GM12864 (cell line): ENCODE results near the gene EPB41.
"Not testable (repeated sequence)": the region's sequence is repeated elsewhere in the genome, so short reads cannot be mapped to it uniquely, and the experiment has no call there.

ENCODE experiments used
- DNase-seq: peaks from one replicate; pipeline ENCODE4 v3.0.0-alpha.2; 2011; ENCODE audit warnings: low read depth
- H3K4me3 ChIP-seq: 2 replicates; pipeline ENCODE4 v1.5.1; 2011; ENCODE audit warnings: mild to moderate bottlenecking, low read depth, low read length, control low read depth
- CTCF ChIP-seq: IDR thresholded peaks from 2 replicates; pipeline ENCODE4 v1.5.1; 2011; ENCODE audit warnings: low read depth, mild to moderate bottlenecking, moderate library complexity, low read length, control low read depth, inconsistent platforms; ENCODE audit errors: missing control alignments

The EPB41 gene

DNA sequence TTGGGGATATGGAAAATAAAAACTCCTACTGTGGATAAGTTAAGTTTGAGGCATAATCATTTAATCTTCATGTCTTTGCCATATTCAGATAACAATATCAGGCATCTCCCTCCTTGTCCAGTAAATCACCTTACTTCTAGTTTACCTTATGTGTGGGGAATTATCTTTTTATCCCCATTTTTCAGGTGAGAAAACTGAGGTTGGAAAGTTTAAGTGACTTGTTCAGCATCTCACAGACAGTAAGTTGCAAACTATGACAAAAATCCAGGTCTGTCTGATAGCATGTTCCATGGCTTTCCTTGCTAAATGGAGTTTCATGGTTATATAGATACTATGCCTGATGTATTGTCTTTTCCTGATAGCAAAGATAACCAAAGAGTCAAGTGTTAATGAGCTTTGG, 129.6 kb downstream of the EPB41 start:
- DNase-seq: no peak
- H3K4me3 ChIP-seq: no peak overlapping the region
- no peak for TF ChIP-seq CTCF

GRCh38 chr1:29045663-29046062, 131.3 kb downstream of the EPB41 start:
- DNase-seq, H3K4me3 ChIP-seq: not testable (repeated sequence)

DNA sequence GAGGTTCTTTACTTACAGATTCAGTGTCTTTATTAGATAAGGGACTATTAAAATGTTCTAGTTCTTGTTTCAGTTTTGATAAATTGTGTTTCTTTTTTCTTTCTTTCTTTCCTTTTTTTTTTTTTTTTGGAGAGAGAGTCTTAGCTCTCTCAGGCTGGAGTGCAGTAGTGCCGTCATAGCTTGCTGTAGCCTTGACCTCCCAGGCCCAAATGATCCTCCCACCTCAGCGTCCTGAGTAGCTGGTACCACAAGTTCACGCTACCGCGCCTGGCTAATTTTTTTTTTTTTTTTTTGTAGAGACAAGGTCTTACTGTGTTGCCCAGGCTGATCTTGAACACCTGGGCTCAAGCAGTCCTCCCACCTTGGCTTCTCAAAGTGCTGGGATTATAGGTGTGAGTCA, 132.8 kb downstream of the EPB41 start:
- TF ChIP-seq CTCF: no peak
- no peak overlapping the region for H3K4me3 ChIP-seq
- DNase-seq: no peak

- TF ChIP-seq CTCF: no peak
These were observed 135.8 kb downstream of the EPB41 start for GRCh38 chr1:29050166-29050565.

DNA sequence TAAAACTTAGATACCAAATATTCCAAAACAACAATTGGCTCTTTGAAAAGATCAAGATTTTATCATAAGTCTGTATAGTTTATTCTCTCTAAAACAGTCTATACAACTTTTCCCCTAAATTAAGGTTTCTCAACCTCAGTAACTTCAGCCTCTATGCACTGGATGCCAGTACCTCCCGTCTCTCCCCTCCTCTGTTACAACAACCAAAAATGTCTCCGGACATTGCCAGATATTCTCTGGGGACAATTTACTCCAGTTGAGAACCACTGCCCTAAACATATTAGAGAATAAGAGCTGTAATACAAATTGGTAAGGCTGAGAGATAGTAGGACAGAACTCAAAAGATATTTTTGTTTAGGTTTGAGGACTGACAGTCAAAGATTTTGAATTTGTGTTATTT, 137.7 kb downstream of the EPB41 start:
- H3K4me3 ChIP-seq: no peak overlapping the region
- no peak for TF ChIP-seq CTCF
- no peak for DNase-seq

More at GRCh38 chr1:29050166-29050565, 135.8 kb downstream of the EPB41 start:
- no peak for DNase-seq
- no peak overlapping the region for H3K4me3 ChIP-seq

GRCh38 chr1:29052941-29053340, 138.6 kb downstream of the EPB41 start:
- TF ChIP-seq CTCF: no peak
- no peak for DNase-seq
- H3K4me3 ChIP-seq: no peak overlapping the region

DNA sequence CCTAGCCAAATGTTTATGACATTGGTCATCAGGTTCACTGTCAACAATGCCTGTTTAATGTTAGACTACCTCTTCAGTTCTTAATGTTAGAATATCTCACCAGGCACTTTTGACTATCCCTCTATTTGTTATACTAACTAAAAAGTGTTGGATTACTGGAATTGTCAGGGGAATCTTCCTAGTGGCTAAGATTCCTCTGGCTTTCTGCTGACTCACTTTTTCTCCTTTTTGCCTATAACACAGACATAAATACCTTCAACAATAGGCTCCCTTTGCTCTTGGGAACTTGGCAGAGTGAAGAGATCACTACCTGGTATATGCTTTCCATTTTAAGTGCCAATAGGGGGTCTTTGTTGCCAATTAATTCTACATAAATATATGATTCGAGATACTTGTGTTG, 140.8 kb downstream of the EPB41 start:
- TF ChIP-seq CTCF: no peak
- DNase-seq: no peak
- no peak overlapping the region for H3K4me3 ChIP-seq

GRCh38 chr1:29056256-29056655, 141.9 kb downstream of the EPB41 start:
- DNase-seq: no peak
- TF ChIP-seq CTCF: no peak

More at GRCh38 chr1:29056256-29056655, 141.9 kb downstream of the EPB41 start:
- H3K4me3 ChIP-seq: no peak overlapping the region
